H9 (cell line): ENCODE results near the gene COL4A2. TPM values are rescaled to one million over a fixed set of nuclear protein-coding genes. Genes with fewer than 3 reads are reported as not detected.

ENCODE experiments used
- DNase-seq: peaks from one replicate; pipeline ENCODE4 v3.0.0-alpha.2; 2017
- H2AFZ ChIP-seq: one replicate; pipeline ENCODE4 v1.6.1; 2013; ENCODE audit warnings: mild to moderate bottlenecking, low read length, control low read depth, moderate library complexity
- H2AK5ac ChIP-seq: 2 replicates; pipeline ENCODE4 v1.6.1; 2013; ENCODE audit warnings: low read length, control low read depth, mixed read lengths; ENCODE audit not compliant: insufficient read length
- H2BK120ac ChIP-seq: one replicate; pipeline ENCODE4 v1.6.1; 2013; ENCODE audit warnings: low read depth, mild to moderate bottlenecking, low read length, control low read depth, inconsistent platforms; ENCODE audit not compliant: poor library complexity, severe bottlenecking
- H2BK12ac ChIP-seq: 2 replicates; pipeline ENCODE4 v1.6.1; 2013; ENCODE audit warnings: low read length, control low read depth, mixed read lengths, low read depth; ENCODE audit not compliant: insufficient read length
- H2BK15ac ChIP-seq: 2 replicates; pipeline ENCODE4 v1.6.1; 2013; ENCODE audit warnings: low read depth, low read length, control low read depth
- H2BK20ac ChIP-seq: one replicate; pipeline ENCODE4 v1.6.1; 2013; ENCODE audit warnings: low read depth, mild to moderate bottlenecking, low read length, control low read depth, inconsistent platforms; ENCODE audit not compliant: poor library complexity, severe bottlenecking
- H2BK5ac ChIP-seq: 2 replicates; pipeline ENCODE4 v1.6.1; 2013; ENCODE audit warnings: low read length, control low read depth, mixed read lengths; ENCODE audit not compliant: insufficient read length
- H3K14ac ChIP-seq: 2 replicates; pipeline ENCODE4 v1.6.1; 2013; ENCODE audit warnings: low read length, control low read depth; ENCODE audit not compliant: insufficient read depth
- H3K18ac ChIP-seq: 2 replicates; pipeline ENCODE4 v1.6.1; 2013; ENCODE audit warnings: low read depth, mild to moderate bottlenecking, mixed read lengths, low read length, control low read depth; ENCODE audit not compliant: insufficient read length
- H3K23ac ChIP-seq: 2 replicates; pipeline ENCODE4 v1.6.1; 2013; ENCODE audit warnings: low read length, control low read depth, mixed read lengths, low read depth; ENCODE audit not compliant: insufficient read length
- H3K23me2 ChIP-seq: 2 replicates; pipeline ENCODE4 v1.6.1; 2013; ENCODE audit warnings: low read depth, mild to moderate bottlenecking, mixed read lengths, low read length, control low read depth; ENCODE audit not compliant: insufficient read length, poor library complexity, severe bottlenecking
- H3K27ac ChIP-seq: 2 replicates; pipeline ENCODE4 v1.5.1; 2013; ENCODE audit warnings: low read length, control low read depth, mixed read lengths, low read depth; ENCODE audit not compliant: insufficient read length
- H3K27me3 ChIP-seq: 2 replicates; pipeline ENCODE4 v1.6.1; 2013; ENCODE audit warnings: low read length, control low read depth, inconsistent platforms; ENCODE audit not compliant: insufficient read depth
- H3K4ac ChIP-seq: 2 replicates; pipeline ENCODE4 v1.6.1; 2013; ENCODE audit warnings: low read depth, mild to moderate bottlenecking, control low read depth, inconsistent platforms, low read length, moderate library complexity
- H3K4me1 ChIP-seq: 2 replicates; pipeline ENCODE4 v1.6.1; 2013; ENCODE audit warnings: low read length, control low read depth, inconsistent platforms; ENCODE audit not compliant: insufficient read depth
- H3K4me2 ChIP-seq: 2 replicates; pipeline ENCODE4 v1.6.1; 2013; ENCODE audit warnings: low read length, control low read depth, mixed read lengths; ENCODE audit not compliant: insufficient read length, insufficient read depth
- H3K56ac ChIP-seq: 2 replicates; pipeline ENCODE4 v1.6.1; 2013; ENCODE audit warnings: low read depth, mild to moderate bottlenecking, mixed read lengths, low read length, control low read depth; ENCODE audit not compliant: insufficient read length
- H3K79me1 ChIP-seq: 2 replicates; pipeline ENCODE4 v1.6.1; 2013; ENCODE audit warnings: low read depth, mild to moderate bottlenecking, moderate library complexity, low read length, control low read depth, inconsistent platforms; ENCODE audit not compliant: insufficient read depth, poor library complexity, severe bottlenecking
- H3K79me2 ChIP-seq: 2 replicates; pipeline ENCODE4 v1.6.1; 2013; ENCODE audit warnings: low read length, control low read depth, inconsistent platforms; ENCODE audit not compliant: insufficient read depth
- H3K9ac ChIP-seq: 2 replicates; pipeline ENCODE4 v1.6.1; 2013; ENCODE audit warnings: low read length, control low read depth, mixed read lengths; ENCODE audit not compliant: insufficient read length; ENCODE audit errors: extremely low read depth
- H3K9me3 ChIP-seq: one replicate; pipeline ENCODE4 v1.6.1; 2013; ENCODE audit warnings: low read depth, low read length, inconsistent platforms; ENCODE audit not compliant: control insufficient read depth
- H3T11ph ChIP-seq: one replicate; pipeline ENCODE4 v1.6.1; 2013; ENCODE audit warnings: mild to moderate bottlenecking, low read length, control low read depth, inconsistent platforms
- H4K20me1 ChIP-seq: one replicate; pipeline ENCODE4 v1.6.1; 2013; ENCODE audit not compliant: control insufficient read depth, insufficient read length, insufficient read depth
- H4K5ac ChIP-seq: 2 replicates; pipeline ENCODE4 v1.6.1; 2013; ENCODE audit warnings: low read depth, mild to moderate bottlenecking, mixed read lengths, low read length, control low read depth; ENCODE audit not compliant: insufficient read length
- H4K8ac ChIP-seq: replicated peaks from 2 replicates; pipeline ENCODE4 v1.6.1; 2013; ENCODE audit warnings: low read length, control low read depth, mixed read lengths, low read depth; ENCODE audit not compliant: insufficient read length
- H4K91ac ChIP-seq: 2 replicates; pipeline ENCODE4 v1.6.1; 2013; ENCODE audit warnings: low read depth, mild to moderate bottlenecking, moderate library complexity, mixed read lengths, low read length, control low read depth; ENCODE audit not compliant: insufficient read length
- H3K27ac Mint-ChIP-seq, 3 experiments: 2 replicates in 2 of 3; 3 replicates in 1 of 3; pipeline ENCODE4 v1.8.0; 2020 to 2021; ENCODE audit warnings: mixed read lengths in 3 of 3, mild to moderate bottlenecking in 1 of 3, moderate library complexity in 1 of 3
- H3K27me3 Mint-ChIP-seq: 2 replicates; pipeline ENCODE4 v1.8.0; 2021; ENCODE audit warnings: low read depth, mild to moderate bottlenecking, moderate library complexity, mixed read lengths
- H3K36me3 Mint-ChIP-seq, 3 experiments: 2 replicates in 2 of 3; 3 replicates in 1 of 3; pipeline ENCODE4 v1.8.0; 2020 to 2021; ENCODE audit warnings: low read depth in 3 of 3, mixed read lengths in 3 of 3; ENCODE audit not compliant: insufficient read depth in 1 of 3
- H3K4me1 Mint-ChIP-seq, 2 experiments: 2 replicates each; pipeline ENCODE4 v1.8.0; 2020; ENCODE audit warnings: mixed read lengths in 2 of 2
- H3K4me3 Mint-ChIP-seq, 2 experiments: 2 replicates in 1 of 2; 3 replicates in 1 of 2; pipeline ENCODE4 v1.8.0; 2020 to 2021; ENCODE audit warnings: mild to moderate bottlenecking in 2 of 2, mixed read lengths in 2 of 2, moderate library complexity in 1 of 2
- H3K9me3 Mint-ChIP-seq, 2 experiments: 2 replicates in 1 of 2; 3 replicates in 1 of 2; pipeline ENCODE4 v1.8.0; 2020; ENCODE audit warnings: mild to moderate bottlenecking in 2 of 2, mixed read lengths in 2 of 2, moderate library complexity in 1 of 2
- WGBS: extraction: QIAGEN DNeasy Blood & Tissue Kit; methylation state at CpG from one replicate; pipeline ENCODE4 v1.1.7; 2013; ENCODE audit warnings: missing lambda C conversion rate, low lambda C conversion rate, mixed read lengths; ENCODE audit not compliant: insufficient read length; ENCODE audit errors: extremely low coverage; 5-methylcytosine and 5-hydroxymethylcytosine counted together
- total RNA-seq: library from RNA; stranded (reverse); gene quantifications from 2 replicates; pipeline ENCODE4 v1.2.1, GENCODE V29; 2021
- TF ChIP-seq, protein P1 (sequence below): fragments of 200-600 bp; sonication (generic); conservative IDR thresholded peaks from 3 replicates; pipeline ENCODE4 v1.8.0; 2021; ENCODE audit warnings: antibody characterized with exemption, mild to moderate bottlenecking

The COL4A2 gene
- total RNA-seq, 1 experiment from 2014 or later, result 76.5 TPM

DNA sequence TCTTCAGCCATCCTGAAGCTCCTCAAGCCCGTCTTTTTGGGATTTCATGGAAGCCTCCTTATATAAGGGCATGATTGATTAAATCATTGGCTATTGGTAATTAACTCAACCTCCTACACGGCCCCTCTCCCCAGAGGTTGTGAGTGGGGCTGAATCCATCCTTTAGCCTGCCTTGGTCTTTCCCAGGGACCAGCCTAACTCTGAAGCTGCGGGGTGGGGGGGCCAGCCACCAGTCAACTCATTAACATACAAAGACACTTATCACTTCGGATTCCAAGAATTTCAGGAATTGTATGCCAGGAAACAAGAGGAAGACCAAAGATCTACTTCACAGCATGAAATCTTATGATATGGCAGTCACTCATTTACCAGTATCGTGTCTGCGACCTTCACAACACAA is 10.1 kb upstream of the COL4A2 start:
- no peaks in the 10 kb centered on the region; the same call in 1 of the 2 replicates for H3K4me1 ChIP-seq
- no peak overlapping the region for H2BK5ac ChIP-seq
- no peaks in the 10 kb centered on the region for H3K23me2 ChIP-seq
- H3K27ac ChIP-seq, result no peak overlapping the region
- H3K18ac ChIP-seq, result no peak overlapping the region
- H3K23ac ChIP-seq, result no peak overlapping the region
- H3T11ph ChIP-seq, result no peak overlapping the region
- H3K79me2 ChIP-seq, result peaks cover 2% of the 10 kb centered on the region; the same call in 1 of the 2 replicates
- H2AK5ac ChIP-seq, result no peak overlapping the region
- no peaks in the 10 kb centered on the region for H3K9me3 ChIP-seq
- no peak overlapping the region for H3K56ac ChIP-seq
- no peak overlapping the region for H3K14ac ChIP-seq
- H2AFZ ChIP-seq, result no peak overlapping the region
- H3K4ac ChIP-seq, result no peak overlapping the region
- H3K27me3 Mint-ChIP-seq, result peaks cover 4% of the 10 kb centered on the region
- H4K91ac ChIP-seq, result no peak overlapping the region
- no peak overlapping the region for H3K9ac ChIP-seq
- WGBS, result no CpG with 5 or more reads among the region's 6 CpGs
- H3K27ac Mint-ChIP-seq, result no peak overlapping the region
- no peak overlapping the region for H2BK15ac ChIP-seq
- TF ChIP-seq, protein P1, sequence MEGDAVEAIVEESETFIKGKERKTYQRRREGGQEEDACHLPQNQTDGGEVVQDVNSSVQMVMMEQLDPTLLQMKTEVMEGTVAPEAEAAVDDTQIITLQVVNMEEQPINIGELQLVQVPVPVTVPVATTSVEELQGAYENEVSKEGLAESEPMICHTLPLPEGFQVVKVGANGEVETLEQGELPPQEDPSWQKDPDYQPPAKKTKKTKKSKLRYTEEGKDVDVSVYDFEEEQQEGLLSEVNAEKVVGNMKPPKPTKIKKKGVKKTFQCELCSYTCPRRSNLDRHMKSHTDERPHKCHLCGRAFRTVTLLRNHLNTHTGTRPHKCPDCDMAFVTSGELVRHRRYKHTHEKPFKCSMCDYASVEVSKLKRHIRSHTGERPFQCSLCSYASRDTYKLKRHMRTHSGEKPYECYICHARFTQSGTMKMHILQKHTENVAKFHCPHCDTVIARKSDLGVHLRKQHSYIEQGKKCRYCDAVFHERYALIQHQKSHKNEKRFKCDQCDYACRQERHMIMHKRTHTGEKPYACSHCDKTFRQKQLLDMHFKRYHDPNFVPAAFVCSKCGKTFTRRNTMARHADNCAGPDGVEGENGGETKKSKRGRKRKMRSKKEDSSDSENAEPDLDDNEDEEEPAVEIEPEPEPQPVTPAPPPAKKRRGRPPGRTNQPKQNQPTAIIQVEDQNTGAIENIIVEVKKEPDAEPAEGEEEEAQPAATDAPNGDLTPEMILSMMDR, result no peak
- H3K79me1 ChIP-seq, result no peaks in the 10 kb centered on the region
- no peak for DNase-seq
- H2BK20ac ChIP-seq, result no peak overlapping the region
- H4K8ac ChIP-seq, result no peak overlapping the region
- H3K4me1 Mint-ChIP-seq, result peaks cover 25 to 28% of the 10 kb centered on the region in 2 experiments
- no peak overlapping the region for H3K4me2 ChIP-seq
- no peak overlapping the region for H2BK120ac ChIP-seq
- H4K20me1 ChIP-seq, result no peaks in the 10 kb centered on the region
- H3K27me3 ChIP-seq, result no peaks in the 10 kb centered on the region
- no peak overlapping the region for H2BK12ac ChIP-seq
- no peak overlapping the region for H4K5ac ChIP-seq
- H3K9me3 Mint-ChIP-seq, result no peaks in the 10 kb centered on the region
- no peak overlapping the region for H3K4me3 Mint-ChIP-seq
- no peaks in the 10 kb centered on the region; a peak in 1 of 7 replicates for H3K36me3 Mint-ChIP-seq
